Activated T-helper 17 cell treated with anti-CD3 and anti-CD28 coated beads, Interleukin-2, amount 50 U/mL, for 72 hours (primary cell): Measurements from ENCODE around the gene TAB2. TPM values are rescaled to one million over a fixed set of nuclear protein-coding genes. Genes with fewer than 3 reads are reported as not detected.

Experiments
- ATAC-seq: fragments of 150-1000 bp; cut with Tn5 transposase; replicated peaks from 2 replicates; pipeline ENCODE4 v1.10.0; 2021; ENCODE audit warnings: mild to moderate bottlenecking, moderate library complexity
- H3K27ac Mint-ChIP-seq: one replicate; pipeline ENCODE4 v1.8.0; 2022; ENCODE audit warnings: mixed read lengths
- H3K27me3 Mint-ChIP-seq: one replicate; pipeline ENCODE4 v1.8.0; 2022; ENCODE audit warnings: mixed read lengths
- H3K36me3 Mint-ChIP-seq: one replicate; pipeline ENCODE4 v1.8.0; 2022; ENCODE audit warnings: low read depth, mild to moderate bottlenecking, mixed read lengths
- H3K4me1 Mint-ChIP-seq: one replicate; pipeline ENCODE4 v1.8.0; 2022; ENCODE audit warnings: mixed read lengths
- H3K4me3 Mint-ChIP-seq: one replicate; pipeline ENCODE4 v1.8.0; 2022; ENCODE audit warnings: mild to moderate bottlenecking, mixed read lengths
- H3K9me3 Mint-ChIP-seq: one replicate; pipeline ENCODE4 v1.8.0; 2022; ENCODE audit warnings: mixed read lengths
- total RNA-seq, 2 donors: library from RNA; stranded (reverse); gene quantifications; one replicate each; pipeline ENCODE4 v1.2.3, GENCODE V29; 2022

The TAB2 gene, protein sequence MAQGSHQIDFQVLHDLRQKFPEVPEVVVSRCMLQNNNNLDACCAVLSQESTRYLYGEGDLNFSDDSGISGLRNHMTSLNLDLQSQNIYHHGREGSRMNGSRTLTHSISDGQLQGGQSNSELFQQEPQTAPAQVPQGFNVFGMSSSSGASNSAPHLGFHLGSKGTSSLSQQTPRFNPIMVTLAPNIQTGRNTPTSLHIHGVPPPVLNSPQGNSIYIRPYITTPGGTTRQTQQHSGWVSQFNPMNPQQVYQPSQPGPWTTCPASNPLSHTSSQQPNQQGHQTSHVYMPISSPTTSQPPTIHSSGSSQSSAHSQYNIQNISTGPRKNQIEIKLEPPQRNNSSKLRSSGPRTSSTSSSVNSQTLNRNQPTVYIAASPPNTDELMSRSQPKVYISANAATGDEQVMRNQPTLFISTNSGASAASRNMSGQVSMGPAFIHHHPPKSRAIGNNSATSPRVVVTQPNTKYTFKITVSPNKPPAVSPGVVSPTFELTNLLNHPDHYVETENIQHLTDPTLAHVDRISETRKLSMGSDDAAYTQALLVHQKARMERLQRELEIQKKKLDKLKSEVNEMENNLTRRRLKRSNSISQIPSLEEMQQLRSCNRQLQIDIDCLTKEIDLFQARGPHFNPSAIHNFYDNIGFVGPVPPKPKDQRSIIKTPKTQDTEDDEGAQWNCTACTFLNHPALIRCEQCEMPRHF
- total RNA-seq: 100 to 1,000 TPM; 164 to 185 TPM

DNA sequence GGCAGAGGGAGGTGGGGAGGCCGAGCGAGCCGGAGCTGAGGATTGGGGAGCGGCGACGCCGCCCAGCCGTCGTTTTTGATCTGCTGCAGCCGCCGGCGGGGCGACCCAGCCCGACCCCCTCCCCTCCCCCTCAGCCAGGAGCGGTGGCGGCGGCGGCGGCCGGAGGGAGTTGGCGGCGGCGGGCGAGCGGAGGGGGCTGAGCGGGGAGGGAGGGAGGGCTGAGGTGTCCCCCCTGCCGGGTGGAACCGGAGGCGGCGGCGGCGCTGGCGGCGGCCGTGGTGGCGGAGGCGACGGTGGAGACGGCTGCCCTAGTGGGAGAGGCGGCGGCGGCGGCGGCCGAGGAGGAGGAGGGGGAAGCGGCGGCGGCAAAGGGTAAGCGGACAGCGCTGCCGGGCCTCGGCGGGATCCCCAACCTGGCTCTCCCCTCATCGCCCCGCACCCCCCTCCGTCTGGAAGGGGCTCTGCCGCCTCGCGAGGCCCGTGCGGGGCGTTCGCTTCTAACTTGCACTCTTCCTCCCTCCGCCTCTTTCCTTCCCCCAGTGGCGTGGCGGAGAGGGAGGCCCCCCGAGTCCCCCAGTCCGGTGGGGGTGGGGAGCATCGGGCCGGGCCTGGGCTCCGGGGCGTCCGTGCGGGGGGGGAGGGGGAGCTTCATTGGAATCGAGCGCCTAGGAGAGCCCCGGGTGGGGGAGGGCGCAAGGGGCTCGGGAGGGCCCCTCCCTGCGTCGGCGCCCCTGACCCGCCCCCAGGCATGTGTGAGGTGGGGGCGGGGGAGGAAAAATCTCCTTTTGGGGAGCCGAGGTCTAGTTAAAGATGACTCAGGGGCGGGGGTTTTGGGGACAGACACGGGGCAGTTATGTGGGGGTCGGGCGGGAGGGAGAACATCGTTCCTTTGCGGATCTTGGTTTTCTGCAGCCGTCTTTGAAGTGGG lies at the start of gene TAB2:
Gene TAB2, plus strand, starts transcription at position 69 of the 928 bp plus-strand sequence. CDS start 52,286 bp downstream, outside the sequence.
- H3K27me3 Mint-ChIP-seq: no peaks in the 10 kb centered on the region
- H3K9me3 Mint-ChIP-seq: peaks cover 6% of the 10 kb centered on the region
- H3K27ac Mint-ChIP-seq: peak within 1 kb of the TSS; percentile 98
- peaks cover 17% of the 10 kb centered on the region for H3K4me1 Mint-ChIP-seq
- H3K4me3 Mint-ChIP-seq: peak within 1 kb of the TSS; percentile 92
- H3K36me3 Mint-ChIP-seq: peaks cover 48% of the 10 kb centered on the region
- ATAC-seq: peak; percentile 52

DNA sequence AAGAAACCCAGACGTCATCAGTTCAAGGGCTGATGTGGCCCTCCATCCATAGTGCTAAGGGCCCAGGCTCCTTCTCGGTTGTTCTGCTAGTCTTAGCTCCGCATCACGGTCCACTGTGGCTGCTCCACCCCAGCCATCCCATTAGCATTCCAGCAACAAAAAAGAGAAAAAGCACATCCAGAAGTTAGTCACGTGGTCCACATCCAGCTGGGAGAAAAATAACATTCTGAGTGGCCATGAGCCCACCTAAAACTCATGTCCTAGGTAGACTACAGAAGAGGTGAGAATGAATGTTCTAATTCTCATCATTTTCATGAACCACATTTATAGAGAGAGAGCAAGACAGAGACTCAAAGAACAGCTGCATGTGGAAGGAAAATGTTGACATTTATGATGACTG lies 49.4 kb upstream of the TAB2 start:
- no peaks in the 10 kb centered on the region for H3K9me3 Mint-ChIP-seq
- H3K27ac Mint-ChIP-seq: no peak overlapping the region
- no peak overlapping the region for H3K4me3 Mint-ChIP-seq
- H3K4me1 Mint-ChIP-seq: peaks cover 45% of the 10 kb centered on the region
- no peaks in the 10 kb centered on the region for H3K36me3 Mint-ChIP-seq
- no peaks in the 10 kb centered on the region for H3K27me3 Mint-ChIP-seq
- no peak for ATAC-seq

GRCh38 chr6:149268768-149269167 lies 48.7 kb upstream of the TAB2 start:
- peaks cover 51% of the 10 kb centered on the region for H3K4me1 Mint-ChIP-seq
- no peak overlapping the region for H3K4me3 Mint-ChIP-seq
- no peak for ATAC-seq
- H3K9me3 Mint-ChIP-seq: peaks cover 3% of the 10 kb centered on the region
- no peaks in the 10 kb centered on the region for H3K36me3 Mint-ChIP-seq
- no peak overlapping the region for H3K27ac Mint-ChIP-seq
- no peaks in the 10 kb centered on the region for H3K27me3 Mint-ChIP-seq

DNA sequence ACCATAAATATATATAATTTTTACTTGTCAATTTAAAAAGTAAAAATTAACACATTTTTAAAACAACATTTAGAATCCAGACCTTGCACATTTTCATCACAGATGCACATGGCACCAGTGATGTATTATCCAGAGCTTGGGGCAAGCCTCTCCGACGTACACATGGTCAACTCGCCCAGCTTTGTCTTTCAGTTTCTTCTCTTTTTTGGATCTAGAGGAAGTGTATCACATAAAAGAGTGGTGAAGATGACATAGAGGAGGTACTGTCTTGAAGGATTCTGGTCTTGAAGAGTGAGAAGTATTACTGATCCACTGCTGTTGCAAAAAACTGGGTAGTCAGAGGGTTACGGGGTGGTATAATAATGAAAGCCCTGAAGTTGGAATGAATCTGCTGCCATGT lies 46.9 kb upstream of the TAB2 start:
- Mint-ChIP-seq H3K9me3 (peaks cover 3% of the 10 kb centered on the region), H3K27ac (peak overlapping the region; percentile 98), H3K4me3 (peak overlapping the region; percentile 86), H3K4me1 (peaks cover 49% of the 10 kb centered on the region), H3K36me3 (no peaks in the 10 kb centered on the region), H3K27me3 (no peaks in the 10 kb centered on the region)
- no peak for ATAC-seq

DNA sequence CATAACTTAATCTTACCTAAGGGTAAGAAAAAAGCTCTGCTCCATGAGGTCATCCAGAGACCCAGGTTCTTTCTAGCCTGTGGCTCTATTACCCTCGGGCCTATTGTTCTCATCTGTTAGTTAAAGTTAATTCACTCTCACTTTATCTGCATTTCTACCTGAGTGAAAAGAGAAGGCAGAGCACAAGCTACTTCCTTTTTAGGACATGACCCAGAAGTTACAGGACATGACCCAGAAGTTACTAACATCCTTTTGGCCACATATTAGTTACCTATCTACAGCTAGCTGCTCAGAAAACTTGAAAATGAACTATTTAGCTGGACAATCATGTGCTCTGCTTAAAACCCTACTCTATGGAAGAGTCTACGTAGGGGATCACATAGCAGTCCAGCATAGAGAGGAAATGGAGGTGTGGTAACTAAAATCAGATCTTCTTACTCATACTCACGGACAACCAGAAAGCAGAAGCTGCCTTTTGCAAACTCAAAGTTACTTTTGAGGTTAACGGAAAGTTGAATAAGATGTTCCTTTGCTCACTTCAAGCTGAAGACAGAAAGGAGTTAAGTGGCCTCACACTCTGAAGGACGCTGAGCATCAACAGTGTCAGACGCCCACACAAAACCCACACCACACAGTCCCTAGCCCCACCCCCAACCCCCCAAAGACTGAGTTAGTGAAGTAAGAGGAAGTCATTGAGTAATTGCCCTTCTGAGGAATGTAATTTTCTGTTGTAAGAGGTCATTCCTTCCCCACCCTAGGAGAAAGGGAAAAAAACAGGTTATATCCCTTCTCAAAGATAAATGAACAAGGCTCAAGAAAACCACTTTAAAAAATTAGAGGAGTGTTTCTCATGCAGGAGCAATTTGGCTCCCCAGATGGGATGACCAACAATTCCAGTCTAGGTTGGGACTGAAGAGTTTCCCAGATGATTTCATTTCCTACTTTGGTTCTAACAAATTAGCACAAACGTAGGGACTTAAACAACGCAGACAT lies 45.9 kb upstream of the TAB2 start:
- H3K4me1 Mint-ChIP-seq: peaks cover 43% of the 10 kb centered on the region
- peak; percentile 90 for ATAC-seq
- H3K9me3 Mint-ChIP-seq: peaks cover 3% of the 10 kb centered on the region
- H3K4me3 Mint-ChIP-seq: peak overlapping the region; percentile 86
- H3K27me3 Mint-ChIP-seq: no peaks in the 10 kb centered on the region
- H3K36me3 Mint-ChIP-seq: no peaks in the 10 kb centered on the region
- peak overlapping the region; percentile 98 for H3K27ac Mint-ChIP-seq

DNA sequence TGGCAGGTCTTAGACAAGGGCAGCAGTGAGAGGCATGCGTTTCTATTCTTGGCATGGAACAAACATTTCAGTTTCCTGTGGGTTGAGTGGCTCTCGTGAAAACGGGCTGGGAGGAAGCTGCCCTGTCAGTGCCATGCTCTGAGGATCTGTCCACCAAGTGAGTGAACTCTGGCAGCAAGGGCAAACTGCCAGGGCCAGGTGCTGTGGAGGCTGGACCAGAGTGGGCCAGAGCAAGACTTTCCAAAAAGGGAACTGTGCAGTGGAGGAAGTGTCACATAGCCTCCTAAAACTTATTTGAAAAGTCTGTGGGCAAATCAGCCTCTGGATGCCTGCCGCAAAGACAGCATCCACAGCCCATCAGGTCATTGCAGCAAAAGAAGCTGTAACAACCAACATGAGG lies 44.2 kb upstream of the TAB2 start:
- peak; percentile 16 for ATAC-seq
- Mint-ChIP-seq H3K9me3 (peaks cover 3% of the 10 kb centered on the region), H3K4me1 (peaks cover 39% of the 10 kb centered on the region), H3K4me3 (peak overlapping the region; percentile 86), H3K27me3 (no peaks in the 10 kb centered on the region), H3K36me3 (no peaks in the 10 kb centered on the region), H3K27ac (peak overlapping the region; percentile 42)

DNA sequence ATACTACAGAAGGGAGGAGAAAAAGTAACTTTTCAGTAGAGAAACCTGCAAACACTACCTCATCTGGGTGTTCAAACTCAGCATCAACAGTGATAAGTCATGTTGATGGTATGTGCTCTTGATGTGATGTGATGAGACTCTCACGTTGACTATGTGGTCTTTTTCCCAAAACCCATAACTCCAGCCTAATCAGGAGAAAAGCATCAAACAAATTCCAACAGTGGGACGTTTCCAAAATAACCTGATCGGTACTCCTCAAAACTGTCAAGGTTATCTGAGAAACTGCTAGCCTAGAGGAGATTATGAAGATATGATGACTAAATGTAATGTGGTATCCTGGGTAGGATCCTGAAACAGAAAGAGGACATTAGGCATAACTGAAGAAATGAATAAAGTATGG lies 41.9 kb upstream of the TAB2 start:
- Mint-ChIP-seq H3K9me3 (peaks cover 8% of the 10 kb centered on the region), H3K27ac (no peak overlapping the region), H3K4me3 (no peak overlapping the region), H3K36me3 (no peaks in the 10 kb centered on the region), H3K4me1 (peaks cover 51% of the 10 kb centered on the region), H3K27me3 (no peaks in the 10 kb centered on the region)
- ATAC-seq: no peak

GRCh38 chr6:149277621-149278020 lies 39.9 kb upstream of the TAB2 start:
- Mint-ChIP-seq H3K4me1 (peaks cover 31% of the 10 kb centered on the region), H3K4me3 (no peak overlapping the region), H3K9me3 (peaks cover 8% of the 10 kb centered on the region), H3K27me3 (no peaks in the 10 kb centered on the region), H3K27ac (peak overlapping the region; percentile 16), H3K36me3 (no peaks in the 10 kb centered on the region)
- ATAC-seq: peak; percentile 78

- H3K4me3 Mint-ChIP-seq: peak overlapping the region; percentile 4
- ATAC-seq: peak; percentile 47
- H3K4me1 Mint-ChIP-seq: peaks cover 19% of the 10 kb centered on the region
- no peaks in the 10 kb centered on the region for H3K36me3 Mint-ChIP-seq
- H3K27ac Mint-ChIP-seq: no peak overlapping the region
- peaks cover 5% of the 10 kb centered on the region for H3K9me3 Mint-ChIP-seq
- no peaks in the 10 kb centered on the region for H3K27me3 Mint-ChIP-seq
These were observed 38.5 kb upstream of the TAB2 start for GRCh38 chr6:149278997-149279396.

DNA sequence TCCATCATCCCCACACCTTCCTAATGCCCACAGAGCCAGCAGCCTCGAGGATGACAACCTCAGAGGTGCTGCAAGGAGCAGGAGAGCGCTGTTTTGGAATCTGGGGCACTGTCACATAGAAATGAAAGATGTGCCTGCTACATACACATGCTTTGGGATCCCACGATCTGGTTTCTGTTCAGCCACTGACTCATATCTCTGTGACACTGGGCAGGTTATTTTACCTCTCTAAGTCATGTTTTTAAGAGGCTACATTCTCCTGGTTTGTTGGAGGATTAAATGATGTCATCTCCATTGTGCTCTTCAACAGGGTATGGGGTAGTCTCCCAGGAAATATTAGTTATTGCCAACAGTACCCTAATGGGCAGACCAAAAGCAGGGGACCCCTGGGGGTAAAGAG lies 32.6 kb upstream of the TAB2 start:
- ATAC-seq: peak; percentile 96
- no peaks in the 10 kb centered on the region for H3K9me3 Mint-ChIP-seq
- no peaks in the 10 kb centered on the region for H3K27me3 Mint-ChIP-seq
- H3K4me1 Mint-ChIP-seq: peaks cover 13% of the 10 kb centered on the region
- H3K36me3 Mint-ChIP-seq: no peaks in the 10 kb centered on the region
- H3K4me3 Mint-ChIP-seq: peak overlapping the region; percentile 53
- peak overlapping the region; percentile 58 for H3K27ac Mint-ChIP-seq

- Mint-ChIP-seq H3K27ac (no peak overlapping the region), H3K36me3 (no peaks in the 10 kb centered on the region), H3K27me3 (no peaks in the 10 kb centered on the region), H3K4me1 (peaks cover 12% of the 10 kb centered on the region), H3K4me3 (peak overlapping the region; percentile 53), H3K9me3 (no peaks in the 10 kb centered on the region)
- ATAC-seq: no peak
These were observed 31.9 kb upstream of the TAB2 start for GRCh38 chr6:149285626-149286025.

DNA sequence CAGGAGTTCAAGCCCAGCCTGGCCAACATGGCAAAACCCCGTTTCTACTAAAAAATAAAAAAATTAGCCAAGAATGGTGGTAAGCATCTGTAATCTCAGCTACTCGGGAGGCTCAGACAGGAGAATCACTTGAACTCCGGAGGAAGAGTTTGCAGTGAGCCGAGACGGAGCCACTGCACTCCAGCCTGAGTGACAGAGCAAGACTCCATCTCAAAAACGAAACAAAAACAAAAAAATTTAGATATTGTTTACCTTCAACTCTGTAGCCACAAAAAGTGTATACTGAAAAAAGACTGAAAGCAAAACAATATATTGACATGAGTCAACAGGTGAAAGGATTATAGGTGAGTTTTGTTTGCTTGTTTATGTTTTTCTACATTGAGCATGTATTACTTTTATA lies 30.6 kb upstream of the TAB2 start:
- H3K27ac Mint-ChIP-seq: no peak overlapping the region
- no peak overlapping the region for H3K4me3 Mint-ChIP-seq
- ATAC-seq: no peak
- no peaks in the 10 kb centered on the region for H3K36me3 Mint-ChIP-seq
- H3K4me1 Mint-ChIP-seq: peaks cover 12% of the 10 kb centered on the region
- no peaks in the 10 kb centered on the region for H3K27me3 Mint-ChIP-seq
- no peaks in the 10 kb centered on the region for H3K9me3 Mint-ChIP-seq

DNA sequence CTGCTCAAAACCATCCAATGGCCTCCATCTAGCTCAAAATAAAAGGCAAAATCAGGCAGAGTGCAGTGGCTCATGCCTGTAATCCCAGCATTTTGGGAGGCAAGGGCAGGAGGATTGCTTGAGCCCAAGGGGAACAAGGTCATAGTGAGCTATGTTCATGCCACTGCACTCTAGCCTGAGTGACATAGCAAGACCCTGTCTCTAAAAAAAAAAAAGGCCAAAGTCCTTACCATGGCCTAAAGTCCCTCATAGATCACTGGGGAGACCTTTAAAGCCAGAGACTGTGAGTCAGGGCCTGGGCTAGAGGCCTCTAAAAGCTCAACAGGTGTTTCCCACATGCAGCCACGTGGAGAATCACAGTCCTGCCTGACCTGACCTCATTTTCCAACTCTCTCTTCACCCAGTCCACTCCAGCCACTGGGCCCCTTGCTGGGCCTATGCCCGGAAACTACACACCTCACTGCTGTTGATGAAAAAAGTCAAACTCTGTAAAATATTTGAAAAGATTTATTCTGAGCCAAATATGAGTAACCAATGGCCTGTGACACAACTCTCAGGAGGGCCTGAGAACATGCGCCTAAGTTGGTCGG lies 28.2 kb upstream of the TAB2 start:
- Mint-ChIP-seq H3K9me3 (no peaks in the 10 kb centered on the region), H3K27ac (no peak overlapping the region)
- ATAC-seq: no peak

More for the DNA sequence above, 28.2 kb upstream of the TAB2 start:
- no peak overlapping the region for H3K4me3 Mint-ChIP-seq
- H3K4me1 Mint-ChIP-seq: peaks cover 9% of the 10 kb centered on the region
- no peaks in the 10 kb centered on the region for H3K27me3 Mint-ChIP-seq
- H3K36me3 Mint-ChIP-seq: no peaks in the 10 kb centered on the region
